ENCODE results near the gene ZRANB2. TPM values are rescaled to one million over a fixed set of nuclear protein-coding genes. Genes with fewer than 3 reads are reported as not detected.

Gene ZRANB2
- total RNA-seq, 1 donor from 2014 or later = 146 TPM

DNA sequence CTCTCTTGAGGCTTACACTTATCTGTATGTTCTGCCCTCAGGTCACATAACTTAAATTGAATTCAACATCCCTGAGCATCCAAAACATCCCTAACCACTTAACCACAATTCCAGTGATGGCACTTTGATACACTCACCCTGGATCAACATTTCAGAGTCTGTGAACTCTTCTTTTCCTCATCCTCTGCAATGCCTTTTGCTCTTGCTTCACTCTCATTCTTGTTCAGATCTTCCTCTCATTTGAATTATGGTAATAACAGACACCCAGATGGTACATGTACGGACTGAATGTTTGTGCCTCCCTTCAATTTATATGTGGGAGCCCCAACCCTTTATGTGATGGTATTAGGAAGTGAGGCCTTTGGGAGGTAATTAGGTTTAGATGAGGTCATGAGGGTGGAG, 66.7 kb downstream of the ZRANB2 start:
- TF ChIP-seq, protein P1, sequence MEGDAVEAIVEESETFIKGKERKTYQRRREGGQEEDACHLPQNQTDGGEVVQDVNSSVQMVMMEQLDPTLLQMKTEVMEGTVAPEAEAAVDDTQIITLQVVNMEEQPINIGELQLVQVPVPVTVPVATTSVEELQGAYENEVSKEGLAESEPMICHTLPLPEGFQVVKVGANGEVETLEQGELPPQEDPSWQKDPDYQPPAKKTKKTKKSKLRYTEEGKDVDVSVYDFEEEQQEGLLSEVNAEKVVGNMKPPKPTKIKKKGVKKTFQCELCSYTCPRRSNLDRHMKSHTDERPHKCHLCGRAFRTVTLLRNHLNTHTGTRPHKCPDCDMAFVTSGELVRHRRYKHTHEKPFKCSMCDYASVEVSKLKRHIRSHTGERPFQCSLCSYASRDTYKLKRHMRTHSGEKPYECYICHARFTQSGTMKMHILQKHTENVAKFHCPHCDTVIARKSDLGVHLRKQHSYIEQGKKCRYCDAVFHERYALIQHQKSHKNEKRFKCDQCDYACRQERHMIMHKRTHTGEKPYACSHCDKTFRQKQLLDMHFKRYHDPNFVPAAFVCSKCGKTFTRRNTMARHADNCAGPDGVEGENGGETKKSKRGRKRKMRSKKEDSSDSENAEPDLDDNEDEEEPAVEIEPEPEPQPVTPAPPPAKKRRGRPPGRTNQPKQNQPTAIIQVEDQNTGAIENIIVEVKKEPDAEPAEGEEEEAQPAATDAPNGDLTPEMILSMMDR (IDR thresholded peaks at IDR 0.05; ENCODE audit: unreplicated experiment) = no peak
- Mint-ChIP-seq H3K27me3 (ENCODE audit: low read depth) (peaks cover 11% of the 10 kb centered on the region), H3K36me3 (no peaks in the 10 kb centered on the region), H3K27ac (no peak overlapping the region), H3K9me3 (no peaks in the 10 kb centered on the region), H3K4me3 (no peak overlapping the region), H3K4me1 (peaks cover 3% of the 10 kb centered on the region)
- no peak for DNase-seq (ENCODE audit: low spot score in 2 of 2, unreplicated experiment in 2 of 2)

Small RNA genes within 50 kb of the gene (microRNA-seq; reads per million reads assigned to microRNA genes)
- gene MIR186 = 649 reads per million, percentile 77 among the genes with 10 or more reads in this experiment

Other genes starting within 250 kb of the ZRANB2 start
- 0.29 to 0.59 TPM (median 0.54 TPM) in 3 replicates for gene PTGER3, start 33.2 kb downstream of the ZRANB2 start, total RNA-seq